NOMO-1 (cell line): Measurements from ENCODE around the gene LRIF1.
"Not testable (repeated sequence)": the region's sequence is repeated elsewhere in the genome, so short reads cannot be mapped to it uniquely, and the experiment has no call there.

Source experiments
- DNase-seq, 2 experiments: peaks; one replicate each; lab custom pipeline; 2025; ENCODE audit not compliant: unreplicated experiment in 2 of 2; lab: John Stamatoyannopoulos, UW

LRIF1 gene

DNA sequence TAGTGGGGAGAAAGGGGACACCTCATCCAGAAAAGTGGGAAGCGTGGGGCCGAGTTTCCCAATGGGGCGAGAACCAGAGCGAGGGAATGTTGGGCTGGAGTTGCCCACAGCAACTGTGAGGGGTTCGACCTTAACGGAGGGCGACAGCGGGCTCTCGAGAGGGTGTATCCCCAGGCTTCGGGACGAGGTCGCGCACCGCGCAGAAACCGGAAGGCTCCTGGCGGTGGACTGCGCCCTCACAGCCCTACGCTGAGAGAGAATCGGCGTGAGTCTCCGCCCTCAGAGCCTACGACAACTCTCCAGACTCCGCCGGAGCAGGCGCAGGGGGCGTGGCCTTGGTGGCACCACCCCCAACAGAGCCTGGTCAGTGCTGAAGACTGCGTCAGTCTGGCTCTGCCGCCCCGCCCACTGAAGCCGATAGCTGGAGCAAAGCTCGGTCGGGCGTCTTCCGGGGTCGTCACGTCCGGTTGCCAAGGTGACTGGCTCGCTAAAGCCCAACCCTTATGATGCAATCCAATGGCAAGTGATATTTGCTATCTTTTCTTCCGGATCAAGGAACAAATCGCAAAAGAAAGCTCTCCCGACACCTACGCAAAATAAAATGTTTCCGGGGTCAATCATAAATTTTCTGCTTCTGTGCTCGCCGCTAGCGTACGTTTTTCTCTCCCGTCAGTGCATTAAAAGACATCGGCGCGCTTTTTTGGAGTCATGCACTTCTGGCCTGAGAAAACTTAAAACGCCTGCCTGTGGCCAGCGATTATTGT is at the start of gene LRIF1:
LRIF1 (minus strand) TSS at position 232 of the 764 bp plus-strand sequence. CDS start 234 bp downstream, outside the sequence.
- peak; percentile 99 for DNase-seq

DNA sequence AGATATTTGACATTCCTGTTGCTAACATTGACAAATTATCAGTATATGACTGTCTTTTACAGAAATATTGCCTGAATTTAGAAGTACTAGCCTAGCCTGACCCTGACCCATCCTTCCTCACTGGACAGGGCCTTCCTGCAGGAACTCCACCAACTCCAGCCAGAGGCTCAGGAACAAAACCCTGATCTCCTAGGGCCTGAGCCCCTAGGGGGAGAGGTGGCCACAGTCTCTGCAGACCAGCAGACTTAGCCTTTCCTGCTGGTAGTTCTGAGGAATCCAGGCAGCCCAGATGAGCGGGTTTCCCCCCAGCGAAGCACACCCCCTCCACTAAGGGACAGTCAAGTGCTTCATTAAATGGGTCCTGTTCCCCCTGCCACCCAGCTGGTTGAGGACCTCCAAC is 44.3 kb upstream of the LRIF1 start:
- no peak for DNase-seq

- no peak for DNase-seq
Observed at GRCh38 chr1:111006556-111006955, 42.8 kb upstream of the LRIF1 start.

DNA sequence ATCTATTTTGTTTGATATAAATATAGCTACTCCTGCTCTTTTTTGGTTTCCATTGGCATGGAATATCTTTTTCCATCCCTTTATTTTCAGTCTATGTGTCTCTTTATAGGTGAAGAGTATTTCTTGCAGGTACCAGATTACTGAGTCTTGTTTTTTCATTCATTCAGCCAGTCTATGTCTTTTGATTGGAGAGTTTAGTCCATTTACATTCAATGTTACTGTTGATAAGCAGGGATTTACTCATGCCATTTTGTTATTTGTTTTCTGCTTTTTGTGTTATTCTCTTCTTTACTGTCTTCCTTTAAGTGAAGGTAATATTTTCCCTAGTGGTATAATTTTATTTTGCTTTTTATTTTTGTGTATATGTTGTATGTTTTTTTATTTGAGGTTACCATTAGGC is 35.9 kb upstream of the LRIF1 start:
- not testable (repeated sequence) for DNase-seq

GRCh38 chr1:110992329-110992728 is 28.6 kb upstream of the LRIF1 start:
- peak in 1 of 2 experiments; percentile 45 for DNase-seq

DNA sequence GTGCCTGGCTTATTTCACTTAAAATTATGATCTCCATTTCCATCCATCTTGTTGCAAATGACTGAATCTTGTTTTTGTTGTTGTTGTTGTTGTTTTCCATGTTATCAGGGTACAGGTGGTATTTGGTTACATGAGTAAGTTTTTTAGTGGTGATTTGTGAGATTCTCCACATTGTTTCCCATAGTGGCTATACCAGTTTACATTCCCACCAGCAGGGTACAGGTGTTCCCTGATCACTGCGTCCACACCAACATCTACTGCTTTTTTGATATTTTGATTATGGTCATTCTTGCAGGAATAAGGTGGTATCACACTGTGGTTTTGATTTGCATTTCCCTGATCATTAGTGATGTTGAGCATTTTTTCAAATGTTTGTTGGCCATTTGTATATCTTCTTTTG is 27.6 kb upstream of the LRIF1 start:
- not testable (repeated sequence) for DNase-seq

- DNase-seq, result no peak
Observed at GRCh38 chr1:110990541-110990940, 26.8 kb upstream of the LRIF1 start.

GRCh38 chr1:110986407-110986891 is 22.7 kb upstream of the LRIF1 start:
- no peak for DNase-seq

- DNase-seq, result no peak
Observed at GRCh38 chr1:110982320-110982719, 18.6 kb upstream of the LRIF1 start.

DNA sequence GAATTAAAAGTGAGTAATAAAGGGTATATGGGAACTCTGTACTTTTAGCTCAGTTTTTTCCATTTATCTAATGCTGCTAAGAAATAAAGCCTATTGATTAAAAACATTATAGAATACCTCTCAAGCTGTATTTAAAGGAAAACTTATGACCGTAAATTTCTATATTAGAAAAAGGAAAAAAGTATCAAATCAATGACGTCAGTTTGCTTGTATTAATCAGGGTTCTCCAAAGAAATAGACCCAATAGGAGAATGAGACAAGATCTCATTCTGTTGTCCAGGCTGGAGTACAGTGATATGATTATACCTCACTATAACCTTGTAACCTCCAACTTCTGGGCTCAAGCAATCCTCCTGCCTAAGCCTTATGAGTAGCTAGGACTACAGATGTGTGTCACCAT is 15.4 kb upstream of the LRIF1 start:
- no peak for DNase-seq

GRCh38 chr1:110976089-110976488 is 12.4 kb upstream of the LRIF1 start:
- DNase-seq, result no peak

DNA sequence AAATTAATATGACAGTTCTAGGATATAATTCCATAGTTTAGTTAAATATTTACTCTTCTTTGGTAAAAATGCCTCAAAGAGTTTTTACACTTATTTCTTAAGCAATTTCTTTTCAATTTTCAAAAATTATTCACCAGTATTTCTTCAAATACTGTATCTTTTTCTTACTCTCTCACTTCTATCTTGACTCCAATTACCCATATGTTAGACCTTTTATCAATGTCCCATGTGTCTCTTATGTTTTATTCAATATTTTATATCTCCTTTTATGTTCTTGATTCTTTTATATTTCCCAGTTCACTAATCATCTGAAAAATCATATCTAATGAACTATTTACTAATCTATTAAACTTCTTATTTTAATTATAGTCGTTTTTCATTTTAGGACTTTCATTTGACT is 11.5 kb upstream of the LRIF1 start:
- no peak for DNase-seq

GRCh38 chr1:110967256-110967655 is 3.5 kb upstream of the LRIF1 start:
- DNase-seq, result no peak

- DNase-seq, result no peak
Observed at GRCh38 chr1:110964455-110964903, 757 bp upstream of the LRIF1 start.

GRCh38 chr1:110962892-110963690 is 631 bp downstream of the LRIF1 start:
- DNase-seq, result peak; percentile 65 to 76

DNA sequence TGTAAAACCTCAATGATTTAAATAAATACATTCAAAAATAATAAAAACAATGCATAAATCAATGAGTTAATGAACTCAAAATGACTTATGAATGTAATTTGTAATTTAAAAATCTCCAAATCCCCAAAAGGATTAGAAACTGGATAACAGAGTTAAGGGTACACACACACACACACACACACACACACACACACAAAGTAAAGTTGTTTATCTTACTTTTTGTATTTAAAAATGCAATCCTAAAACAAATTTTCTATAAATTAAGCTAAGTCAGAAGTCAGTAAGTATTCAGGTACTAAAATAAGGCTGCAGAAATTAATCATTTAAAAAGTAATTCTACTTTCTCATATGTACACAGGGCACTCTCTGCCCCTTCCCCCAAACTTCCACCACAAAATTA is 1.8 kb downstream of the LRIF1 start:
- DNase-seq, result no peak

DNA sequence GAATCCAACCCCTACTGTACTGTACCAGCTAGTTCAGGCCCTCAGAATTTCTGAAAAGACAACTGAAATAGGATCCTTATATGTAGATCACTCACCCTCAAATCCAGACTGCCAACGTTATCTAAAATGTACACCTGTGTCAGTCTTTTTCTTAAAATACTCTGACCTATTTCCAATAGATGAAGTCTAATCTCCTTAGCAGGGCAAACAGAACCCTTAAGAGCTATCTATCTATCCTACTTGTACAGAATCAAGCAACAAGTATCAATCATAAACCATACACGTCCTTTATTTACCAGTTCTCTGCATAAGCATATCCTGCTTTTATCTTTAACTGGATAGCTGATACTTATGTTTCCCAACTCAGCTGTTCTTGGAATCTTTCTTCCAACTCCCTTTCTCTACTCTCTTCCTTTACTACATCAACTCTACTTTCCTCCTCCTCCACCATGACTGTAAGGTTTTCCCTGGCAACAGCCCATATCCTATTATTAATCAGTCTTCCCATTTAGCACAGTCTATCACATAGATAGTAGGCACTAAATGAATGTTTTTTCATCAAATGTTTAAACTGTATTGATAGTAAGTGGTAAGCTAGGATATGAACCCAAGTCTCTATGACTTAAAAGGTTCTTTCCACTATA is 2.8 kb downstream of the LRIF1 start:
- no peak for DNase-seq

- no peak for DNase-seq
Observed at GRCh38 chr1:110957798-110958197, 5.9 kb downstream of the LRIF1 start.

- no peak for DNase-seq
Observed at GRCh38 chr1:110956586-110956985, 7.1 kb downstream of the LRIF1 start.

DNA sequence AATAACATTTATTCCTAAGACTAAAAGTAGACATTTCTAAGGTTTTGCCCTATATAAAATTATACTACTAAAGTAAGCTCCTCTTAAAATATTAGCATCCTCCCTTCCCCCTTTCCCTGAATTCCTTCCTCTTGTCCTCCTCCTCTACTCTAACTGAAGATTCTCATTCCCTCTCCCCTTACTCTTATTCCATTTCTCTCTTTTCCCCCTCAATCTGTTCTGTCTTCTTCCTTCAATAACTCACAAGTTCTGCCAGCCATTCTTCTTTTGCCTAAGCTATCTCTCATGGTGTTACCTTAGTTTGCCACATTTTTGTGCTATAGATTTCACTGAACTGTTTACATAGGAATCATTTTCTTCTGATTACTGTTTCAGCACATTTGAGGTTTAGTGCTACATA is 10.7 kb downstream of the LRIF1 start:
- no peak for DNase-seq

- DNase-seq, result no peak
Observed at GRCh38 chr1:110952031-110952430, 11.7 kb downstream of the LRIF1 start.
